Activated CD8-positive, alpha-beta T cell treated with anti-CD3 and anti-CD28 coated beads, Interleukin-2, amount 10 ng/mL, durations not matched to agents 7 days and 5 days (primary cell): ENCODE data around the gene TDP1. TPM values are rescaled to one million over a fixed set of nuclear protein-coding genes. Genes with fewer than 3 reads are reported as not detected.
"Not testable (repeated sequence)": the region's sequence is repeated elsewhere in the genome, so short reads cannot be mapped to it uniquely, and the experiment has no call there.

Experiments
- ATAC-seq: fragments of 150-1000 bp; cut with Tn5 transposase; one replicate; pipeline ENCODE4 v1.10.0; 2021; ENCODE audit warnings: moderate library complexity
- CTCF ChIA-PET: fragments of 350-600 bp; sonication (Branson Sonifier 250); formaldehyde crosslinking; loops from one replicate; lab custom pipeline; 2021; ENCODE audit warnings: antibody characterized with exemption; lab: Charles Lee
- POLR2A ChIA-PET: fragments of 350-600 bp; sonication (Branson Sonifier 250); formaldehyde crosslinking; loops from one replicate; lab custom pipeline; 2021; ENCODE audit warnings: antibody characterized with exemption; lab: Charles Lee
- DNase-seq: peaks from one replicate; pipeline ENCODE4 v3.0.0-alpha.2; 2020
- H3K27ac Mint-ChIP-seq: one replicate; pipeline ENCODE4 v1.8.0; 2021; ENCODE audit warnings: mild to moderate bottlenecking, mixed read lengths
- H3K27me3 Mint-ChIP-seq: one replicate; pipeline ENCODE4 v1.8.0; 2021; ENCODE audit warnings: low read depth, mixed read lengths
- H3K36me3 Mint-ChIP-seq: one replicate; pipeline ENCODE4 v1.8.0; 2021; ENCODE audit warnings: low read depth, mixed read lengths
- H3K4me1 Mint-ChIP-seq: one replicate; pipeline ENCODE4 v1.8.0; 2021; ENCODE audit warnings: low read depth, mixed read lengths
- H3K4me3 Mint-ChIP-seq: one replicate; pipeline ENCODE4 v1.8.0; 2021; ENCODE audit warnings: mild to moderate bottlenecking, mixed read lengths
- H3K9me3 Mint-ChIP-seq: one replicate; pipeline ENCODE4 v1.8.0; 2022; ENCODE audit warnings: mixed read lengths; ENCODE audit not compliant: insufficient read depth
- total RNA-seq, 2 experiments: library from RNA; stranded (reverse); gene quantifications; one replicate each; pipeline ENCODE4 v1.2.3, GENCODE V29; 2021

The TDP1 gene
- total RNA-seq, 2 experiments from 2014 or later: 82.0 to 89.7 TPM

DNA sequence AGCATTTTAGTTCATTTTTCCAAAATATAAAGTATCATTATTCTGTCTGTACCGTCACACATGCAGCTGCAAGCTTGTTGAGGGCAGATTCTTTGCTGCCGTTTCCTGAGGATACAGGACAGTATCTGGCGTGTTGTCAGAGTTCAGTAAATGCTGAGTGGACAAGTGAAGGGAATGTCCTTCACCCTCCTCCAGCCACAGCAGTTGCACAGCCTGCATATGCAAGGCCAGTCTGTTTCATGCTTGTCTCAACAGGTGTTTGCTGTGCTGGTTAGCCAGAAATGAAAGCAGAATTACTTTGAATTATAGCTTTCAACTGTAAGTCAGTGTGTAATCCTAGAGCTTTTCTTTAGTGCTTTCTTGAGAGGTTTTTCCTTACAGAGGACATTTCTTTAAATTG lies 36.5 kb downstream of the TDP1 start:
- DNase-seq (no peak), ATAC-seq (no peak)
- no peaks in the 10 kb centered on the region for H3K4me1 Mint-ChIP-seq
- ChIA-PET POLR2A (interaction anchor here (0.6 kb wide), 1 partner anchor 14 kb away, joined by 3 read pairs; no protein-coding TSS in a partner anchor), CTCF (interaction anchor here (1.4 to 1.6 kb wide), 2 partner anchors 15 to 53 kb away, joined by 5 to 6 read pairs; no protein-coding TSS in a partner anchor)
- no peaks in the 10 kb centered on the region for H3K27me3 Mint-ChIP-seq
- H3K9me3 Mint-ChIP-seq: no peaks in the 10 kb centered on the region
- H3K36me3 Mint-ChIP-seq: peaks cover 60% of the 10 kb centered on the region
- H3K27ac Mint-ChIP-seq: no peak overlapping the region
- no peak overlapping the region for H3K4me3 Mint-ChIP-seq

DNA sequence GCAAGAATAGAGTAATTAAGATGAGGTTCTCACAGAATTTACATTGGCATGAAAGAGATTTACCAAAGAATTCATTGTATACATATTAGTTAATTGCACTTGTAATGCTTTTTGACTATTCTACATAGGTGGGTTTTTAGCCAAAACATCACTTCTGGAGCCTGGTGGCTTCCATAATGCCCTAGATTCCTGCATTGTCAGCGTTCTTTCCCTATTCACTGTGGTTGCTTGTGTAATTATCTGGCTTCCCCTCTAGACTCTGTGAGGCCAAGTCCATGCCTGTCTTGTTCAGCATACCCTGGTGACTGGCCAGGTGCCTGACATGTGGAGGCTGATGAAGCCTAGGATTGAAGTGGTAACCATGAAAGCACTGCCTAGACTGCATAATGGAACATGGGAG lies 41.2 kb downstream of the TDP1 start:
- Mint-ChIP-seq H3K27me3 (no peaks in the 10 kb centered on the region), H3K4me1 (no peaks in the 10 kb centered on the region), H3K9me3 (no peaks in the 10 kb centered on the region), H3K27ac (no peak overlapping the region), H3K4me3 (no peak overlapping the region), H3K36me3 (peaks cover 63% of the 10 kb centered on the region)
- no peak for DNase-seq
- ChIA-PET CTCF (no interaction called here), POLR2A (no interaction called here)
- ATAC-seq: no peak

DNA sequence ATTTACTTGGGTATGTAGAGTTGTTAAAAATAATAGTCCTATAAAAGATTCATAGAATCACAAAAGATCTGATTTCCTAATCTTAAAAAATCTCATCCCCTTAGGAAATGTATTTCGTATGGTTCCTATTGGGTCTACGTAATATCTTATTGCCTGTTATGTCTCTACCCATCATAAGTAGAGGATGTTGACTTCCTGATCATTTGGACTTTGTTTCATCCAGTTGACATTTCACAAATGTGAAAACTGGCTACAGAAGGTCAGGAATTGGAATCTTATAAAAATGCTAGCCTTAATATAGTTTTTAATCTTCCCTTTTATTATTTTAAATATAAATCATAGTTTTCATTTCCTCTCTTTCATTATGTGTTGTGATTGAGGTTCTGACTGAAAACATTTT lies 45.2 kb downstream of the TDP1 start:
- no peak for DNase-seq
- H3K27me3 Mint-ChIP-seq: no peaks in the 10 kb centered on the region
- H3K36me3 Mint-ChIP-seq: peaks cover 67% of the 10 kb centered on the region
- H3K4me1 Mint-ChIP-seq: peaks cover 6% of the 10 kb centered on the region
- H3K27ac Mint-ChIP-seq: no peak overlapping the region
- CTCF ChIA-PET: no interaction called here
- ATAC-seq: no peak
- POLR2A ChIA-PET: no interaction called here
- H3K4me3 Mint-ChIP-seq: no peak overlapping the region
- H3K9me3 Mint-ChIP-seq: no peaks in the 10 kb centered on the region

DNA sequence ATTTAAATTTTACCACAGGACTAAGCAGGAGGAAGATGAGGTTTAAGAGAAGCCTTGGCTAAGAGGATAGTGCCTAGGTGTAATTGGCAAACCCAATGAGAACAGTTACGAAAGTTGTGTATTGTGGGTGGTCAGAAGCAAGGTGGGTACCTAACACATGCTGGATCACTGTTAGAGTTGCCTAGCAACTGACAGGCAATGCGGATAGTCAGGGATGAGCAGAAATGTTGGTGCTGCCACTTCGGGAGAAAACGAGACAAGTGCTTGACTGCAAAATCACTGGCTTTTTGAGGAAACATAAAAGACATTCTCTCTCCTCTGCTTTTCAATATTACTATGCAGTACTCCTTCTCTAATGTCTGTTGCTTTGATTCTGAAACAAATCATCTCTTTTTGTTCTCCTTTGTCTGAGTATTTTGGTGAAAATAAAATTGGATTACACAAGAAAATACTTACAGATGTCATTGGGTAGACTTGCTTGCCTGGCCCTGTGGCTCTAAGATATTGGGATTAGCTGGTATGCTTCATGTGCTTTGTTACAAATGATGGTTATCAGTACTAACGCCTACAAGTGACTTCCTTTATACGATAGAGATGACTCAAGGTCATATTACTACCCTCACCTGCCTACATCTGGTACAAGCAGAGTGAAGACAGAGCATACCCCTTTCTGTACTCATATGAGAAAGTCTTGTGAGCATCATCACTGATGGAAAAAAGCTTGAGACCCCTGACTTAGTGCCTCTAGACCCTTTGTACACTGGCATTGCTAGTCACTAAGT lies 48.0 kb downstream of the TDP1 start:
- ATAC-seq (no peak), DNase-seq (no peak)
- peaks cover 6% of the 10 kb centered on the region for H3K4me1 Mint-ChIP-seq
- H3K27ac Mint-ChIP-seq: no peak overlapping the region
- POLR2A ChIA-PET: no interaction called here
- H3K4me3 Mint-ChIP-seq: no peak overlapping the region
- no peaks in the 10 kb centered on the region for H3K27me3 Mint-ChIP-seq
- H3K36me3 Mint-ChIP-seq: peaks cover 62% of the 10 kb centered on the region
- CTCF ChIA-PET: interaction anchor here (0.9 kb wide), 1 partner anchor 31 kb away, joined by 3 read pairs; no protein-coding TSS in a partner anchor
- no peaks in the 10 kb centered on the region for H3K9me3 Mint-ChIP-seq

DNA sequence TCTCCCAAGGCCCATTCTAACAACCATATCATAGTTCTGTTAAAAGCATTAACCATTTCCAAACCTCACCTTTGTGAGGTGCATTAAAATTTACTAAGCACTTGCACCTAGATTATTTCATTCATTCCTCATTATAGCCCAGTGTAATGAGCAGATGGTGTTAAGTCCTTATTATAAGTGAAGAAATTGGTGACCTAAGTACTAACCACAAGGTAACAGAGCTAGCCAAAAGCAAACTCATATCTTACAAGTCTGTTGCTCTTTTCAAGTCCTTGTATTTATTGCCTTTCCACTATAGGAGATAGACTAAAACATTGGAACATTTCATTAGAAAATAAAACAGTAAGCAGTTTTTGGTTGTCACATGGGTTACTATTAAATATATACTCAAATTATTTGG lies 49.7 kb downstream of the TDP1 start:
- no peaks in the 10 kb centered on the region for H3K9me3 Mint-ChIP-seq
- no peak overlapping the region for H3K4me3 Mint-ChIP-seq
- no peak overlapping the region for H3K27ac Mint-ChIP-seq
- H3K36me3 Mint-ChIP-seq: peaks cover 66% of the 10 kb centered on the region
- H3K27me3 Mint-ChIP-seq: no peaks in the 10 kb centered on the region
- CTCF ChIA-PET: interaction anchor here (1.4 kb wide), 1 partner anchor 66 kb away, joined by 4 read pairs; no protein-coding TSS in a partner anchor
- ATAC-seq (no peak), DNase-seq (no peak)
- POLR2A ChIA-PET: no interaction called here
- peaks cover 6% of the 10 kb centered on the region for H3K4me1 Mint-ChIP-seq

DNA sequence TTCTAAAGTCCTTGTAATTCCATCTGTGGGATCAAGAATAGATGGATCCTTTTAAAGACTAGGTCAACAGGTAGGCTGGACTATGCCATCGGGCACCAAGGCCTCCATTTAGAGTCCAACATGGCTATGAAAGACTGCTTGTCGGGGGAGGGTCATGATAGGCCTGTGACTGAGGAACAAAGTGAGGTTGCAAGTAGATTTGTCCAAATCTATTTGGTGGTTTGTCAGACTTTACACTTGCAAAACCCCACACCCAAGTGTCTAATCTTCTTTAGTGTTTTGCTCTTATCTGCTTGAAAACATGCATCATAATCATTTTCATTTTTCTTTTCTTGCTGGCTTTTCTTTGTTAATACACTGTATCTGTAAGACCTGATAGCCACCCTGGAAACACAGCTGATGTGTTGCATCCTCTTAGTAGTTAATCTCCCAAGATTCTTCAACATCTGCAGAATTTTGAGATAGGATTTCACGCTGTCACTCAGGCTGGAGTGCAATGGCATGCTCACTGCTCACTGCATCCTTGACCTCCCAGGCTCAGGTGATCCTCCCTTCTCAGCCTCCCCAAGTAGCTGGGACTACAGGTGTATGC lies 50.3 kb downstream of the TDP1 start:
- ChIA-PET CTCF (interaction anchor here (0.6 to 1.4 kb wide), 2 partner anchors 66 to 80 kb away, joined by 3 to 4 read pairs; no protein-coding TSS in a partner anchor), POLR2A (no interaction called here)
- ATAC-seq (no peak), DNase-seq (no peak)
- Mint-ChIP-seq H3K36me3 (peaks cover 69% of the 10 kb centered on the region), H3K27ac (no peak overlapping the region), H3K4me3 (no peak overlapping the region), H3K4me1 (peaks cover 6% of the 10 kb centered on the region), H3K27me3 (no peaks in the 10 kb centered on the region), H3K9me3 (no peaks in the 10 kb centered on the region)

DNA sequence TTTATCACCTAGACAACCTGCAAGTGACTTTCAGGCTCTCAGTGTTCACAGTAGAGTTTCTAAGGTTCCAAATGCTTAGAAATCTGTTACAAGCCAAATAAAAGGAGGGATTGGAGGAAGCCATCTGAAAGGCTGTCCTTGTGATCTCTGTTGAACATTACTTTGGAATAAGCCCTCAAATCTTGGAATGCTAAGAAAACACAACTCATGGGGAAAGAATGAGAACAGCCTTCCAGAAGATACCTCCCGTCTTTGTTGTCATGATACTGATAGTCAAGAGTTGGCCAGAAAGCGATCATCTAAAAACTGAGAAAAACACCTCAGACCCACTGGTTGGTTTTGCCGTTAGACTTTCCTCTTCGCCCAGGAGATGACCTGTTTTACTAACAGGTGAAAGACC lies 61.6 kb downstream of the TDP1 start:
- DNase-seq: no peak
- Mint-ChIP-seq H3K4me1 (peaks cover 6% of the 10 kb centered on the region), H3K9me3 (no peaks in the 10 kb centered on the region), H3K27me3 (no peaks in the 10 kb centered on the region), H3K36me3 (peaks cover 70% of the 10 kb centered on the region), H3K4me3 (no peak overlapping the region), H3K27ac (peak overlapping the region; percentile 13)
- CTCF ChIA-PET: no interaction called here
- no peak for ATAC-seq
- POLR2A ChIA-PET: no interaction called here

DNA sequence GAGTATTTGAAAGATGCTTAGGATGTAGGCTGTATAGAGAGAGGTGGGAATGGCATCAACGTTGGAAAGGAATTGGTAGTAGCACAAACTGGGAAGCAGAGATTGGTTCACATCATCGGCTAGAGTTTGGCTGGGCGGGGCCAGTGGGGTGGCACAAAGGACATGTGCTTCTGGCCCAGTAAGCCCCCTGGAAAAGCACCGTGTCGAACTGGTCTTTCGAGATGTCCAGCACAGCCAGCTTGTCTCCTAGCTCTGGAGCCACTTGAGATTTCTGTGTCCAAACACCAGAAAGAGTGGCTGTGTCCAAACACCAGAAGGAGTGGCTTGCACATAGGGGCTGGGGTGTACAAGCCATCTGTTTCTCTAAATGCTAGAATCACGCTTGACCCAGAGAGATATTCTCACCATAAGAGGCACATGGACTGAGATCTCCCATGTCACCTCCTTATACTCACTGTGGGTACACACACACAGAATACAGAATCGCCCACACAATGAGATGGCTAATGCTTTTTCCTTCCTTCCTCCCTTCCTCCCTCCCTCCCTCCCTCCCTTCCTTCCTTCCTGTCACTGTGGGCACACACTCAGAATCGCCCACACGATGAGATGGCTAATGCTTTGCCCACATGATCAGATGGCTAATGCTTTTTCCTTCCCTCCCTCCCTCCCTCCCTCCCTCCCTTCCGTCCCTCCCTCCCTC lies 64.2 kb downstream of the TDP1 start:
- H3K27me3 Mint-ChIP-seq: no peaks in the 10 kb centered on the region
- H3K27ac Mint-ChIP-seq: peak overlapping the region; percentile 41
- H3K4me1 Mint-ChIP-seq: peaks cover 6% of the 10 kb centered on the region
- ChIA-PET POLR2A (no interaction called here), CTCF (no interaction called here)
- peaks cover 71% of the 10 kb centered on the region for H3K36me3 Mint-ChIP-seq
- no peak for DNase-seq
- no peak overlapping the region for H3K4me3 Mint-ChIP-seq
- no peak for ATAC-seq
- H3K9me3 Mint-ChIP-seq: no peaks in the 10 kb centered on the region

DNA sequence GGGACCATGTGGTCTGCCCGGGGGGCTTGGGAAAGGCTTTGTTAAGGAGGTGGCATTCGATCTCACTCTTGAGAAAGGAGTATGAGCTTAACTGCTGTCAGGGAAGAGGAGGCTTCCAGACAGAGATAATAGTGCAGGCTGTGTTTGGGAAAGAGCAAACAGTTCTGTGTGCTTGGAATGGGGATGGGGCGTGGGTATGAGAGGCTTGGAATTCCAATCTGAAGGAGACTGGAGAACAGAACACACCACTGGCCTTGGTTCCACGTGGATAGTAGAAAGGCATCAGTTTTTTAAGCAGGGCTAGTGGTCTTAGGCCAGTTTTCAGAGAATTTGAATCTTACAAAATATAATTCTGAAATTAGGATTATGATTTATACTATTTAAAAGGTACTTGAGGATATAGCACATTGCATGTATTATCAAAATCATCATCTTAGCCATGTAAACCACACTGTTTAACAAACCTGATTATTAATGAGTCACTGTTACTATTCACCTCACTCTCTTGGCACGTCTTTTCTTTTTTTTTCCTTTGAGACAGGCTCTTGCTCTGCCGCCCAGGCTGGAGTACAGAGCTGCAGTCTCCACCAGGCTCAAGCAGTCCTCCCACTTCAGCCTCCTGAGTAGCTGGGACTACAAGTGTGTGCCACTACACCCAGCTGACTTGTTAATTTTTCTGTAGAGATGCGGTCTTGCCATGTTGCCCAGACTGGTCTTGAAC lies 67.6 kb downstream of the TDP1 start:
- Mint-ChIP-seq H3K27ac (no peak overlapping the region), H3K36me3 (peaks cover 68% of the 10 kb centered on the region), H3K4me1 (peaks cover 6% of the 10 kb centered on the region), H3K4me3 (no peak overlapping the region), H3K27me3 (no peaks in the 10 kb centered on the region), H3K9me3 (no peaks in the 10 kb centered on the region)
- DNase-seq: no peak
- CTCF ChIA-PET: interaction anchor here (1.0 kb wide), 1 partner anchor 50 kb away, joined by 3 read pairs; no protein-coding TSS in a partner anchor
- no peak for ATAC-seq
- POLR2A ChIA-PET: no interaction called here

DNA sequence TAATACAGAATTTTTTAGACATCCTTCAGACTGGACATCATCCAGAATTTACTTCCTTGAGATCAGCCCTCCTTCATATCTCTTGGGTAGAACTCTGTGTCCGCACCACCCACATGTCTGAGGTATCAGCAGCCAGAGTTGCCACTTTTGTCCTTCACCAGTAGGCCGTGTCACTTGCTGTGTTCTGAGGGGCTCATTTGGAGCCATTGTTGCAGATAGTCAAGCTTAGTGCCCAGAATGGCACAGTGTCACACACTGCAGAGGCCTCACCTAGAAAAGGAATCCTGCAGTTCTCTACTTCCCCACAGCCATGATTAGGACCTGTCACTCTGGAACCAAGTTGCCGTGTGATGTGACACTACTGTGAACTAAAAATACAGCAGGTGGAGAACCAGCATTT lies 69.2 kb downstream of the TDP1 start:
- H3K27ac Mint-ChIP-seq: no peak overlapping the region
- CTCF ChIA-PET: no interaction called here

DNA sequence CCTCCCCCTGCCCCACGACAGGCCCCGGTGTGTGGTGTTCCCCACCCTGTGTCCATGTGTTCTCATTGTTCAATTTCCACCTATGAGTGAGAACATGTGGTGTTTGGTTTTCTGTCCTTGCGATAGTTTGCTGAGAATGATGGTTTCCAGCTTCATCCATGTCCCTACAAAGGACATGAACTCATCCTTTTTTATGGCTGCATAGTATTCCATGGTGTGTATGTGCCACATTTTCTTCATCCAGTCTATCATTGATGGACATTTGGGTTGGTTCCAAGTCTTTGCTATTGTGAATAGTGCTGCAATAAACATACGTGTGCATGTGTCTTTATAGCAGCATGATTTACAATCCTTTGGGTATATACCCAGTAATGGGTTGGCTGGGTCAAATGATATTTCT lies 70.9 kb downstream of the TDP1 start:
- CTCF ChIA-PET, DNase-seq, H3K27me3 Mint-ChIP-seq, H3K4me3 Mint-ChIP-seq, POLR2A ChIA-PET, H3K27ac Mint-ChIP-seq, H3K9me3 Mint-ChIP-seq, H3K4me1 Mint-ChIP-seq, ATAC-seq: not testable (repeated sequence)
- peaks cover 57% of the 10 kb centered on the region for H3K36me3 Mint-ChIP-seq

More for the DNA sequence above, 69.2 kb downstream of the TDP1 start:
- Mint-ChIP-seq H3K36me3 (peaks cover 57% of the 10 kb centered on the region), H3K9me3 (no peaks in the 10 kb centered on the region), H3K4me1 (peaks cover 2% of the 10 kb centered on the region), H3K27me3 (no peaks in the 10 kb centered on the region), H3K4me3 (no peak overlapping the region)
- DNase-seq (no peak), ATAC-seq (no peak)
- POLR2A ChIA-PET: no interaction called here
